Natural killer cell (primary cell): ENCODE measurements around the gene SHROOM2. TPM values are rescaled to one million over a fixed set of nuclear protein-coding genes. Genes with fewer than 3 reads are reported as not detected.

ENCODE experiments used
- ATAC-seq, 3 donors: fragments of 150-1000 bp in 2 of 3; fragments of 200-7000 bp in 1 of 3; cut with Tn5 transposase; 1 replicate in 1 of 3; 2 replicates in 2 of 3; pipeline ENCODE4 v1.10.0; 2021; ENCODE audit warnings: mild to moderate bottlenecking in 2 of 3, moderate library complexity in 2 of 3
- DNase-seq, 2 donors: peaks; one replicate each; pipeline versions ENCODE4 v3.0.0 to v3.0.0-alpha.2; 2013 to 2021; ENCODE audit warnings: mixed read lengths in 1 of 2
- H3K27ac ChIP-seq: one replicate; pipeline ENCODE4 v1.5.1; 2013; ENCODE audit warnings: mild to moderate bottlenecking, low read length
- H3K27me3 ChIP-seq: one replicate; pipeline ENCODE4 v1.6.1; 2013; ENCODE audit warnings: low read length; ENCODE audit not compliant: control insufficient read depth, insufficient read depth
- H3K36me3 ChIP-seq: one replicate; pipeline ENCODE4 v1.6.1; 2013; ENCODE audit warnings: low read length; ENCODE audit not compliant: control insufficient read depth, insufficient read depth
- H3K4me1 ChIP-seq: one replicate; pipeline ENCODE4 v1.6.1; 2013; ENCODE audit warnings: low read length; ENCODE audit not compliant: control insufficient read depth, insufficient read depth
- H3K4me3 ChIP-seq: one replicate; pipeline ENCODE4 v1.5.1; 2013; ENCODE audit warnings: low read length
- H3K9me3 ChIP-seq: one replicate; pipeline ENCODE4 v1.6.1; 2013; ENCODE audit warnings: low read length; ENCODE audit not compliant: control insufficient read depth, insufficient read depth
- H3K27ac Mint-ChIP-seq, 2 donors: one replicate each; pipeline ENCODE4 v1.8.0; 2022; ENCODE audit warnings: mild to moderate bottlenecking in 2 of 2, mixed read lengths in 2 of 2, moderate library complexity in 1 of 2
- H3K27me3 Mint-ChIP-seq, 2 donors: one replicate each; pipeline ENCODE4 v1.8.0; 2022; ENCODE audit warnings: low read depth in 2 of 2, mixed read lengths in 2 of 2
- H3K36me3 Mint-ChIP-seq: one replicate; pipeline ENCODE4 v1.8.0; 2022; ENCODE audit warnings: mixed read lengths
- H3K4me1 Mint-ChIP-seq, 2 donors: one replicate each; pipeline ENCODE4 v1.8.0; 2022; ENCODE audit warnings: mixed read lengths in 2 of 2
- H3K4me3 Mint-ChIP-seq: one replicate; pipeline ENCODE4 v1.8.0; 2022; ENCODE audit warnings: mild to moderate bottlenecking, moderate library complexity, mixed read lengths
- H3K9me3 Mint-ChIP-seq, 2 donors: one replicate each; pipeline ENCODE4 v1.8.0; 2022; ENCODE audit warnings: mixed read lengths in 2 of 2
- WGBS: methylation state at CpG from one replicate; pipeline ENCODE4 v1.1.7; 2013; ENCODE audit warnings: missing lambda C conversion rate; ENCODE audit not compliant: insufficient coverage; 5-methylcytosine and 5-hydroxymethylcytosine counted together
- intact Hi-C: fragments of 100-400 bp; cut with micrococcal nuclease; formaldehyde crosslinking; loops from one replicate; pipeline ENCODE4 v1.14.2; 2022
- total RNA-seq, 4 donors: library from RNA; stranded (reverse); fragments of 120-200 nt in 1 of 4; gene quantifications; one replicate each; pipeline versions ENCODE4 v1.2.3 to v1.2.4, GENCODE V29; 2013 to 2022
- TF ChIP-seq, protein P1 (sequence below): fragments of 200-600 bp; IDR thresholded peaks from one replicate; pipeline ENCODE4 v1.8.0; 2022; ENCODE audit warnings: antibody characterized with exemption

Gene SHROOM2
- total RNA-seq, 3 donors from 2014 or later (not counting 1 experiment from before 2014, with no cell fraction given), result not detected

DNA sequence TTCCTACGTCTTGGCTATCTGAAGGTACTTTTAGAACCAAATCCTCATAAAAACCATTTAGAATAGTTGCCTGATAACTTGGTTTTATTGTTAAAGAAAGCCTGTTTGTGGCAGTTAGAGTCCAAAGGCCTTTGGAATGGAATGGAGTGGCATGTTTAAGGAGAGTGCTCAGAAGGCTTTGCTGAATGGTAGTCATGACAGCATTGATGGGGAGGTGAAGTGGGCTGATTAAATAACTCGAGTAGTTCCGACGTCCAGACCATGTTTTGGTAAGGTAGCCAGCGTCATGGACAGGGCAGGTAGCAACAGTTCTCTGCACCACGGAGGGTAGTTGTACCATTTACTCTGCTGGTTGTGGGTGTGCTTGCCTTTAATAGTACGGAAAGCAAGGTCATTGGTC, 94.6 kb downstream of the SHROOM2 start:
- Mint-ChIP-seq H3K4me1 (peaks cover 0 to 4% of the 10 kb centered on the region in 2 donors), H3K4me3 (no peak overlapping the region), H3K27ac (no peak overlapping the region), H3K9me3 (no peaks in the 10 kb centered on the region), H3K36me3 (no peaks in the 10 kb centered on the region), H3K27me3 (peaks cover 2 to 28% of the 10 kb centered on the region in 2 donors)
- Histone ChIP-seq H3K4me3 (no peak overlapping the region), H3K36me3 (no peaks in the 10 kb centered on the region), H3K9me3 (no peaks in the 10 kb centered on the region), H3K27ac (no peak overlapping the region), H3K4me1 (no peaks in the 10 kb centered on the region), H3K27me3 (no peaks in the 10 kb centered on the region)
- TF ChIP-seq, protein P1, sequence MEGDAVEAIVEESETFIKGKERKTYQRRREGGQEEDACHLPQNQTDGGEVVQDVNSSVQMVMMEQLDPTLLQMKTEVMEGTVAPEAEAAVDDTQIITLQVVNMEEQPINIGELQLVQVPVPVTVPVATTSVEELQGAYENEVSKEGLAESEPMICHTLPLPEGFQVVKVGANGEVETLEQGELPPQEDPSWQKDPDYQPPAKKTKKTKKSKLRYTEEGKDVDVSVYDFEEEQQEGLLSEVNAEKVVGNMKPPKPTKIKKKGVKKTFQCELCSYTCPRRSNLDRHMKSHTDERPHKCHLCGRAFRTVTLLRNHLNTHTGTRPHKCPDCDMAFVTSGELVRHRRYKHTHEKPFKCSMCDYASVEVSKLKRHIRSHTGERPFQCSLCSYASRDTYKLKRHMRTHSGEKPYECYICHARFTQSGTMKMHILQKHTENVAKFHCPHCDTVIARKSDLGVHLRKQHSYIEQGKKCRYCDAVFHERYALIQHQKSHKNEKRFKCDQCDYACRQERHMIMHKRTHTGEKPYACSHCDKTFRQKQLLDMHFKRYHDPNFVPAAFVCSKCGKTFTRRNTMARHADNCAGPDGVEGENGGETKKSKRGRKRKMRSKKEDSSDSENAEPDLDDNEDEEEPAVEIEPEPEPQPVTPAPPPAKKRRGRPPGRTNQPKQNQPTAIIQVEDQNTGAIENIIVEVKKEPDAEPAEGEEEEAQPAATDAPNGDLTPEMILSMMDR, result no peak
- ATAC-seq, result no peak
- DNase-seq, result no peak
- intact Hi-C loops, result no loop called here
- WGBS, result 93% methylated on average over 6 of the region's 7 CpGs

DNA sequence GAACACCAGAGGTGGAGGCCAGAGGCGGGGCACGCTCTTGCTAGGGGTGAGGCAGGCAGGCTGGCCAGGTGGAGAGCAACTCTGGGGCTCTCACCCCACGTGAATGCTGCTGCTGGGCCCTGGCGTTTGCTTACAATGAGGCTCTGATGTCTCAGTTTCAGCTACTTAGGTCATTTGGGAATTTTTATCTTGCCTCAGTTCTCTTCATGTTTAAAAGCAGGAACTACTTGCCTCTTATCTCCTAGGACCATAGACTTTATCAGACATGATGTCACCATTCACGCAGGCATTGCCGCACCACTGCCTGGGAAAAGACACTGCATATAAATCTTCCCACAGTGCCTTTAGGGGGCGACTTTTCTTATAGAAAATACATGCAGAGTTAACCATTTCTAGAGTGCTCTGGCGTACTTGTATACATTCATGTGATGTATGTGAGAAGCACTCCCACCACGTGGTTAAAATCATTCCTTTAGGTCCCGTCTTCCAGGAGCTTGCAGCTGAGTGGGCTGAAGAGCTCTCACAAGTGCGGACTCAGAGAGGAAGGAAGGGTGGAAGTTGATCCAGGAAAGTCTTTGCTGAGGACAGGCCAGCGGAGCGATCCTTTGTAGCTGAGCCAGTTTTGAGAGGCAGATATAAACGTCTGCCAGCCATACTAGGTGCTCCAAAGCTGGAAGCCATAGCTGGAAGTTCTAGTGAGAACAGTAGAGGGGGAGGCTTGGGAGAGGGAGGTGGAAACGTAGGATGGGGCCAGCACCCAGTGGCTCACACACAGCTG, 96.6 kb downstream of the SHROOM2 start:
- Histone ChIP-seq H3K27ac (no peak overlapping the region), H3K4me1 (no peaks in the 10 kb centered on the region), H3K4me3 (no peak overlapping the region), H3K9me3 (no peaks in the 10 kb centered on the region), H3K27me3 (no peaks in the 10 kb centered on the region), H3K36me3 (no peaks in the 10 kb centered on the region)
- Mint-ChIP-seq H3K4me3 (no peak overlapping the region), H3K9me3 (no peaks in the 10 kb centered on the region), H3K27me3 (peaks cover 2 to 24% of the 10 kb centered on the region in 2 donors), H3K4me1 (peaks cover 0 to 4% of the 10 kb centered on the region in 2 donors), H3K36me3 (no peaks in the 10 kb centered on the region), H3K27ac (no peak overlapping the region)
- no peak for DNase-seq
- 45% methylated on average over 14 of the region's 15 CpGs for WGBS
- intact Hi-C loops, result no loop called here
- TF ChIP-seq, protein P1, result no peak
- no peak for ATAC-seq

DNA sequence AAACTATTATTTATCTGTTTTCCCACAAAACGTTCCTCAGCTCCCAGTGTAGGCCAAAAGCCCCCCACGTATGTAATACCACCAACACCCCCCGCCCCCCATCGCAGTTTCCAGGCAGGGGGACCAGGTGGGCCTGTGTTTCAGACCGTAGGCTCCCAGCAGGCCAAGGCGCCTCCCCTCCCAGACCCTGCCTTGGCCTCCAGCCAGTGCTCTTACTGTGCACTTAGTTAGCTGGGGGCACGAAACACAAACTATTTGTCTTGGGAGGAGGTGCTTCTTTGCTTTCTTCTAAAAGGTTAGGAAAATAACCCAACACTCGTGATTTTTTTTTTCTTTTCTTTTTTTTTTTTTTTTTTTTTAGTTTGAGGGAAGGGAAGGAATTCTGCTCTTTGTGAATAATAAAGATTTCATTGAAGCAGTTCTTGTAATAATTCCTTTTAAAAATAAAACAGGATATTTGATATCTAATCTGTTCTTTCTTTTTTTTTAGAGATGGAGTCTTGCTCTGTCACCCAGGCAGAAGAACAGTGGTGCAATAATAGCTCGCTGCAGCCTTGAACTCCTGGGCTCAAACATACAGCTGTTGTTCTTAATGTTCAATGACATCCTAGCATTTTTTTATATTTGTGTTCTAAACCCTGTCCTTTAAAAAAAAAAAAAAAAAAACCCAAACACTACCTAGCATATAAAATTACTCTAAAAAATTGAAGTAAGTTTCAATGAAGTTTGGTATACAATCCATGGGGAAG, 98.0 kb downstream of the SHROOM2 start:
- ATAC-seq (no peak), DNase-seq (no peak)
- 50% methylated on average over 1 of the region's 9 CpGs for WGBS
- Histone ChIP-seq H3K27me3 (no peaks in the 10 kb centered on the region), H3K36me3 (no peaks in the 10 kb centered on the region), H3K9me3 (no peaks in the 10 kb centered on the region), H3K27ac (no peak overlapping the region), H3K4me3 (no peak overlapping the region), H3K4me1 (no peaks in the 10 kb centered on the region)
- H3K4me1 Mint-ChIP-seq, result peaks cover 0 to 4% of the 10 kb centered on the region in 2 donors
- H3K27ac Mint-ChIP-seq, result no peak overlapping the region
- H3K27me3 Mint-ChIP-seq, result peaks cover 5 to 30% of the 10 kb centered on the region in 2 donors
- no peak overlapping the region for H3K4me3 Mint-ChIP-seq
- H3K9me3 Mint-ChIP-seq, result no peaks in the 10 kb centered on the region
- intact Hi-C loops, result no loop called here
- TF ChIP-seq, protein P1, result no peak
- H3K36me3 Mint-ChIP-seq, result no peaks in the 10 kb centered on the region
